SU-DHL-6 (cell line): ENCODE measurements around the gene ANGPTL7.

Source experiments
- H2AFZ ChIP-seq: fragments of 200-600 bp; sonication (generic); 2 replicates; pipeline ENCODE4 v1.6.1; 2014; ENCODE audit warnings: low read depth, mild to moderate bottlenecking, moderate library complexity, mixed read lengths, antibody characterized with exemption, low read length; ENCODE audit not compliant: severe bottlenecking
- H3F3A ChIP-seq: fragments of 200-600 bp; shearing (Covaris generic); 2 replicates; pipeline ENCODE4 v1.6.0; 2016; ENCODE audit warnings: antibody characterized with exemption, mild to moderate bottlenecking; ENCODE audit not compliant: insufficient read depth
- H3K27ac ChIP-seq: fragments of 200-600 bp; sonication (generic); 2 replicates; pipeline ENCODE4 v1.5.1; 2016; ENCODE audit warnings: low read depth, mild to moderate bottlenecking, low read length, moderate library complexity, mixed read lengths
- H3K27me3 ChIP-seq: fragments of 200-600 bp; sonication (generic), shearing (Covaris generic); 2 replicates; pipeline ENCODE4 v1.6.0; 2014; ENCODE audit warnings: mild to moderate bottlenecking, low read length
- H3K36me3 ChIP-seq: fragments of 200-600 bp; sonication (generic); 2 replicates; pipeline ENCODE4 v1.6.1; 2014; ENCODE audit warnings: mild to moderate bottlenecking, low read length, mixed read lengths
- H3K4me2 ChIP-seq: fragments of 300-600, 200-600 bp; shearing (Covaris generic), sonication (generic); 2 replicates; pipeline ENCODE4 v1.6.0; 2014; ENCODE audit warnings: low read length, low read depth, mild to moderate bottlenecking; ENCODE audit not compliant: poor library complexity, severe bottlenecking
- H3K4me3 ChIP-seq: fragments of 200-600 bp; sonication (generic); 2 replicates; pipeline ENCODE4 v1.5.1; 2014; ENCODE audit warnings: antibody characterized with exemption, low read length, mild to moderate bottlenecking, mixed read lengths; ENCODE audit not compliant: insufficient read depth, poor library complexity, severe bottlenecking
- H3K79me2 ChIP-seq: fragments of 200-600 bp; sonication (generic); 2 replicates; pipeline ENCODE4 v1.6.1; 2014; ENCODE audit warnings: mild to moderate bottlenecking, low read length, moderate library complexity; ENCODE audit not compliant: insufficient read depth
- H3K9ac ChIP-seq: fragments of 200-600 bp; sonication (generic); 2 replicates; pipeline ENCODE4 v1.7.0; 2014; ENCODE audit warnings: mild to moderate bottlenecking, low read length
- H3K9me2 ChIP-seq: fragments of 200-600 bp; sonication (generic); replicated peaks from 2 replicates; pipeline ENCODE4 v1.6.1; 2014; ENCODE audit warnings: low read length; ENCODE audit not compliant: insufficient read depth
- H3K9me3 ChIP-seq: fragments of 200-600 bp; sonication (generic); 2 replicates; pipeline ENCODE4 v1.6.1; 2014; ENCODE audit warnings: low read length, mixed read lengths; ENCODE audit not compliant: insufficient read depth
- H4K20me1 ChIP-seq: fragments of 200-600 bp; sonication (generic); 2 replicates; pipeline ENCODE4 v1.6.1; 2014; ENCODE audit warnings: low read depth, mild to moderate bottlenecking, antibody characterized with exemption, low read length, moderate library complexity, mixed read lengths
- CTCF ChIP-seq: fragments of 200-600 bp; sonication (generic); IDR thresholded peaks from one replicate; pipeline ENCODE4 v1.5.1; 2017; ENCODE audit warnings: antibody characterized with exemption, mild to moderate bottlenecking, low read length, moderate library complexity; ENCODE audit not compliant: insufficient read depth, poor library complexity, severe bottlenecking
- EZH2phosphoT487 ChIP-seq: fragments of 200-600 bp; sonication (generic), shearing (Covaris generic); conservative IDR thresholded peaks from 2 replicates; pipeline ENCODE4 v1.6.1; 2018; ENCODE audit warnings: mild to moderate bottlenecking, antibody characterized with exemption, low read length, moderate library complexity, mixed read lengths

ANGPTL7 gene

GRCh38 chr1:11157394-11157793 lies 31.8 kb upstream of the ANGPTL7 start:
- Histone ChIP-seq H3K27ac (no peak overlapping the region), H3K4me3 (no peak overlapping the region), H3K4me2 (no peak overlapping the region), H2AFZ (no peak overlapping the region), H4K20me1 (no peaks in the 10 kb centered on the region), H3F3A (no peaks in the 10 kb centered on the region), H3K79me2 (no peaks in the 10 kb centered on the region), H3K9ac (no peak overlapping the region), H3K27me3 (no peaks in the 10 kb centered on the region), H3K9me3 (no peaks in the 10 kb centered on the region), H3K9me2 (no peaks in the 10 kb centered on the region), H3K36me3 (no peaks in the 10 kb centered on the region; the same call in 1 of the 2 replicates)
- TF ChIP-seq CTCF (no peak), EZH2phosphoT487 (no peak)

- no peak overlapping the region for H3K4me3 ChIP-seq
- no peaks in the 10 kb centered on the region for H3K9me2 ChIP-seq
- H3K9me3 ChIP-seq = no peaks in the 10 kb centered on the region
- H3K9ac ChIP-seq = no peak overlapping the region
- H3K79me2 ChIP-seq = no peaks in the 10 kb centered on the region
- no peak overlapping the region for H2AFZ ChIP-seq
- no peak overlapping the region for H3K4me2 ChIP-seq
- H4K20me1 ChIP-seq = no peaks in the 10 kb centered on the region
- no peak overlapping the region for H3K27ac ChIP-seq
- H3F3A ChIP-seq = no peaks in the 10 kb centered on the region
- TF ChIP-seq CTCF = no peak
- no peak for TF ChIP-seq EZH2phosphoT487
- H3K36me3 ChIP-seq = no peaks in the 10 kb centered on the region; the same call in 1 of the 2 replicates
- H3K27me3 ChIP-seq = no peaks in the 10 kb centered on the region
Measured at GRCh38 chr1:11157867-11158266, 31.3 kb upstream of the ANGPTL7 start.

GRCh38 chr1:11158291-11158690 lies 30.9 kb upstream of the ANGPTL7 start:
- no peak overlapping the region for H3K27ac ChIP-seq
- no peaks in the 10 kb centered on the region for H3K9me2 ChIP-seq
- no peak overlapping the region for H3K4me2 ChIP-seq
- no peaks in the 10 kb centered on the region for H3F3A ChIP-seq
- H3K79me2 ChIP-seq = no peaks in the 10 kb centered on the region
- no peaks in the 10 kb centered on the region for H3K9me3 ChIP-seq
- no peak overlapping the region for H2AFZ ChIP-seq
- H3K4me3 ChIP-seq = no peak overlapping the region
- H3K36me3 ChIP-seq = no peaks in the 10 kb centered on the region; the same call in 1 of the 2 replicates
- no peaks in the 10 kb centered on the region for H4K20me1 ChIP-seq
- no peaks in the 10 kb centered on the region for H3K27me3 ChIP-seq
- TF ChIP-seq CTCF (no peak), EZH2phosphoT487 (no peak)
- H3K9ac ChIP-seq = no peak overlapping the region
